Breast epithelium (tissue), 3 donors: ENCODE measurements around the gene ULK1.

Experiments used
- POLR2AphosphoS5 ChIP-seq, 3 donors: sonication (generic); formaldehyde crosslinking; IDR thresholded peaks; one replicate each; pipeline ENCODE4 v1.6.1; 2017; ENCODE audit warnings: antibody characterized with exemption in 3 of 3
- TF ChIP-seq, protein P1 (sequence below), 3 donors: fragments of 450-650 bp; IDR thresholded peaks; one replicate each; pipeline ENCODE4 v1.5.1; 2016 to 2017; ENCODE audit warnings: antibody characterized with exemption in 3 of 3, mild to moderate bottlenecking in 3 of 3, moderate library complexity in 3 of 3

DNA sequence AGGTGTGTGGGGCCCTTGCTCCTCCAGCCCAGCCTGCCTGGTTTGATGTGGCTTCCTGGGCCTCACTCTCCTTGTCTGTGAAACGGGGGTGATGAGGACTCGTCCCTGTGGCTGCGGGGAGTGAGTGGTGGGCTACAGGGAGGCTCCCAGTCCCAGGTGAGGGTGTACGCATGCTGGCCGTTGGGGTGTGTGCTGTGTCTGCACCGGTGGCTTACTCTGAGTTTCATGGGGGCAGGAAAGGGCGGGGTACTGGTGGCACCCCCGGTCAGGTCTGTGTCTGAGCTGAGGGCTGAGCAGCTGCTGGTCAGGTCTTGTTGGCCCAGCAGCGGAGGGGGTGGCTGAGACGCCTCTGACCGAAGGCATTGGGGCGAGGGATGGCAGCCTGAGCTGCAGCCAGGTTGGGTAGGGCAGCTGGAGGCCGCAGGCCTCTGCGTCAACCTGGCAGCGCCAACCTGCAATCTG lies 11.2 kb downstream of the ULK1 start:
- TF ChIP-seq, protein P1, sequence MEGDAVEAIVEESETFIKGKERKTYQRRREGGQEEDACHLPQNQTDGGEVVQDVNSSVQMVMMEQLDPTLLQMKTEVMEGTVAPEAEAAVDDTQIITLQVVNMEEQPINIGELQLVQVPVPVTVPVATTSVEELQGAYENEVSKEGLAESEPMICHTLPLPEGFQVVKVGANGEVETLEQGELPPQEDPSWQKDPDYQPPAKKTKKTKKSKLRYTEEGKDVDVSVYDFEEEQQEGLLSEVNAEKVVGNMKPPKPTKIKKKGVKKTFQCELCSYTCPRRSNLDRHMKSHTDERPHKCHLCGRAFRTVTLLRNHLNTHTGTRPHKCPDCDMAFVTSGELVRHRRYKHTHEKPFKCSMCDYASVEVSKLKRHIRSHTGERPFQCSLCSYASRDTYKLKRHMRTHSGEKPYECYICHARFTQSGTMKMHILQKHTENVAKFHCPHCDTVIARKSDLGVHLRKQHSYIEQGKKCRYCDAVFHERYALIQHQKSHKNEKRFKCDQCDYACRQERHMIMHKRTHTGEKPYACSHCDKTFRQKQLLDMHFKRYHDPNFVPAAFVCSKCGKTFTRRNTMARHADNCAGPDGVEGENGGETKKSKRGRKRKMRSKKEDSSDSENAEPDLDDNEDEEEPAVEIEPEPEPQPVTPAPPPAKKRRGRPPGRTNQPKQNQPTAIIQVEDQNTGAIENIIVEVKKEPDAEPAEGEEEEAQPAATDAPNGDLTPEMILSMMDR (IDR thresholded peaks at IDR 0.05) = no peak
- TF ChIP-seq POLR2AphosphoS5 (IDR thresholded peaks at IDR 0.05) = no peak
